ENCODE data around the gene ASTN2.

DNA sequence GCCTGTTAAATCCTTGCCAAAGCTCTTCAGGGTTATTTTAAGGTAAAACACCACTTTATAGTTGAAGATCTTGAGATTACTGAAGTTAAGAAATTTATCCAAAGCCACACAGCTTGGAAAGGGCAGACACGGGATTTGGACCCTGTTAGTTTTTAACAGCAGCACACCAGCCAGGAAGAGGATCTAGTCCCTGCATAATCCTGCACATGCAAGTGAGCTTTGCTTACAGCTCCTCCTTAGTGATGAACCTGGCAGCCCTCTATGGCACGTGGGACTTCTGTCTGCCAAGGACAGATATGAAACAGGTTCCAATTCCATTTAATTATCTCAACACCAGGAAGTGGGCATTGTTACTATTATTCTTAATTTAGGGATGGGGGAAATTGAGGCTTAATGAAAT, 619.0 kb downstream of the ASTN2 start:
- TF ChIP-seq EZH2 (IDR thresholded peaks at IDR 0.05; ENCODE audit: borderline replicate concordance, insufficient read depth, low read length, poor library complexity, severe bottlenecking), result no peak
- TF ChIP-seq, protein P1, sequence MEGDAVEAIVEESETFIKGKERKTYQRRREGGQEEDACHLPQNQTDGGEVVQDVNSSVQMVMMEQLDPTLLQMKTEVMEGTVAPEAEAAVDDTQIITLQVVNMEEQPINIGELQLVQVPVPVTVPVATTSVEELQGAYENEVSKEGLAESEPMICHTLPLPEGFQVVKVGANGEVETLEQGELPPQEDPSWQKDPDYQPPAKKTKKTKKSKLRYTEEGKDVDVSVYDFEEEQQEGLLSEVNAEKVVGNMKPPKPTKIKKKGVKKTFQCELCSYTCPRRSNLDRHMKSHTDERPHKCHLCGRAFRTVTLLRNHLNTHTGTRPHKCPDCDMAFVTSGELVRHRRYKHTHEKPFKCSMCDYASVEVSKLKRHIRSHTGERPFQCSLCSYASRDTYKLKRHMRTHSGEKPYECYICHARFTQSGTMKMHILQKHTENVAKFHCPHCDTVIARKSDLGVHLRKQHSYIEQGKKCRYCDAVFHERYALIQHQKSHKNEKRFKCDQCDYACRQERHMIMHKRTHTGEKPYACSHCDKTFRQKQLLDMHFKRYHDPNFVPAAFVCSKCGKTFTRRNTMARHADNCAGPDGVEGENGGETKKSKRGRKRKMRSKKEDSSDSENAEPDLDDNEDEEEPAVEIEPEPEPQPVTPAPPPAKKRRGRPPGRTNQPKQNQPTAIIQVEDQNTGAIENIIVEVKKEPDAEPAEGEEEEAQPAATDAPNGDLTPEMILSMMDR (IDR thresholded peaks at IDR 0.05; ENCODE audit: poor library complexity, severe bottlenecking), result no peak
